GM06990 (cell line): Measurements from ENCODE around the gene CCL25.
A peak's percentile ranks its signal among the peaks of the same experiment; 100 is the strongest.

Source experiments
- DNase-seq: peaks from one replicate; pipeline ENCODE4 v3.0.0-alpha.2; 2011; ENCODE audit not compliant: insufficient read length; ENCODE audit errors: extremely low read depth
- H3K27me3 ChIP-seq: replicated peaks from 2 replicates; pipeline ENCODE4 v1.6.0; 2011; ENCODE audit warnings: low read length; ENCODE audit not compliant: control insufficient read depth, insufficient read depth
- H3K36me3 ChIP-seq: 2 replicates; pipeline ENCODE4 v1.5.1; 2011; ENCODE audit warnings: low read length; ENCODE audit not compliant: control insufficient read depth, insufficient read depth
- H3K4me3 ChIP-seq: replicated peaks from 2 replicates; pipeline ENCODE4 v1.5.1; 2011; ENCODE audit warnings: low read depth, mild to moderate bottlenecking, control low read depth, low read length
- CTCF ChIP-seq: IDR thresholded peaks from 2 replicates; pipeline ENCODE4 v1.5.1; 2011; ENCODE audit warnings: low read length, control low read depth, mild to moderate bottlenecking, inconsistent platforms; ENCODE audit not compliant: insufficient read depth, poor library complexity, severe bottlenecking

Gene CCL25, protein sequence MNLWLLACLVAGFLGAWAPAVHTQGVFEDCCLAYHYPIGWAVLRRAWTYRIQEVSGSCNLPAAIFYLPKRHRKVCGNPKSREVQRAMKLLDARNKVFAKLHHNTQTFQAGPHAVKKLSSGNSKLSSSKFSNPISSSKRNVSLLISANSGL

DNA sequence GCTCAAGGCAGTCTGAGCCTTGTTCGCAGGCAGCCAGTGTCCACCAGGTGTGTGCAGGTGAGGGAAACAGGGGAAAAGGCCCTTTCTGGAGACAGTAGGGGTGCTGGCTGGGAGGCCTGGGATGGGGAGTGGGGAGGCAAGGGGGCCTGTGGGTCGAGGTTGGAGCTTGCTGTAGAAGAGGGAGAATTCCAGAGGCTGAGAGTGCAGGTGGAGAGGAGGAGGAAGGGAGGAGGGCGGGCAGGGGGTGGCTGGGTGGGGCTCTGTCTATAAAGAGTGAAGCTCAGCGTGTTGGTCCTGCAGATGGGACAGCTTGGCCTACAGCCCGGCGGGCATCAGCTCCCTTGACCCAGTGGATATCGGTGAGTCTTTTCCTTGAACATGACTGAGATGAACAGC, at the start of gene CCL25:
CCL25 (plus strand) TSS at position 297 of the 396 bp plus-strand sequence. CDS start 290 bp downstream, outside the sequence.
- no peak for TF ChIP-seq CTCF
- DNase-seq, result no peak
- no peaks in the 10 kb centered on the region for H3K36me3 ChIP-seq
- no peak within 1 kb of the TSS for H3K4me3 ChIP-seq
- H3K27me3 ChIP-seq, result no peaks in the 10 kb centered on the region

DNA sequence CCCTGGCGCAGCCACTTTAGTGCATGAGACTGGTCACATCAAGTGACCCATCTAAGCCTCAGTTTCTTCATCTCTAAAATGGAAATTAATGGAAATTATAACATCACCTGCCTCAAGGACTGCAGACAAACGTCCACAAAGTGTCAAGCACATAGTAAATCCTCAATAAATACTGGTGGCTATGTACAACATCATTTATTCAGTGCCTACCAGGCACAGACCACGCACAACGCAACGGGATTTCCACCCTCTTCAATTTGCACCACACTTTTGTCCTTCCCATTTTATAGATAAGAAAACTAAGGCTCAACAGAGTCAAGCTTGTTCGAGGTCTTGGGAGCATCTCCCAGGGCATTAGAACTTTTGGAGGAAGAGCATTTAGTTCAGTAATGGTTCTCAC, 48.6 kb upstream of the CCL25 start:
- DNase-seq, result no peak
- no peaks in the 10 kb centered on the region for H3K27me3 ChIP-seq
- peak overlapping the region; percentile 66 for H3K4me3 ChIP-seq
- H3K36me3 ChIP-seq, result peaks cover 5% of the 10 kb centered on the region
- TF ChIP-seq CTCF, result no peak

GRCh38 chr19:8004723-8005513, 47.6 kb upstream of the CCL25 start:
- peak overlapping the region; percentile 66 for H3K4me3 ChIP-seq
- no peak for TF ChIP-seq CTCF
- no peak for DNase-seq
- peaks cover 5% of the 10 kb centered on the region for H3K36me3 ChIP-seq
- H3K27me3 ChIP-seq, result no peaks in the 10 kb centered on the region

DNA sequence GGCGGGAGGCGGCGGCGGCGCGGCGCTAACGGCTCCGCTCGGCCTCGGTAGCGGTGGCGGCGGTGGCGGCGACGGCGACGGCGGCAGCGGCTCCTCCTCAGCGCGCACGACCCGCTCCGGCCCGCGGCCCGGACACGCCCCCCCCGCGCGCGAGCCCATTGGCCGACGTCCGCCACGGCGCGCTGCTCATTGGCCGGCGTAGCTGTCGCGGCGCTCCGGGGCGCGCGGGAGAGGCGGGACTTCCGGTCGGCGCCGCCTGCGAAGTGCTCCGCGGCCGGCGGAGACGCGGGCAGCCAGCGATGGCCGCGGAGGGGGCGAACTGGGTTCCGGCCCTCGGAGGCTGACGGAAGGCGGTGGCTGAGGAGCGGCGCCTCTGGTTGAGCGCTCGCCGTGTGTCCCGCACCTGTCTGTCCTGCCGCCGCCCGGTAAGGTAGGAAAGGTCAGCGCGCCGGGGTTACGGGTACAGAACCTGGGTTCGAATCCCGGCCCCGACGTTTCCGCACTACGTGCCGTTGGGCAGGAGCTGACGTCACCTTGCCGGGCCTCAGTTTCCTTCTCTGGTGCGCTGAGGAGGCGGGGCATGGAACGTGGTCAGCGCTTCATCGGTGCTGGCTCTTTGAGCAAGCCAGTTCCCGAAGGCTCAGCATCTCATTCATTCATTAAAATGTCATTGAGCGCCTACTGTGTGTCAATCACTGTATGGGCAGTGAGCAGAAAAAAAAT, 46.9 kb upstream of the CCL25 start, which contains the start of gene ELAVL1:
ELAVL1 (minus strand) TSS at position 108 of the 723 bp plus-strand sequence. CDS start 13,826 bp downstream, outside the sequence.
- Histone ChIP-seq H3K36me3 (peaks cover 3% of the 10 kb centered on the region), H3K27me3 (no peaks in the 10 kb centered on the region), H3K4me3 (peak within 1 kb of the TSS; percentile 90)
- no peak for TF ChIP-seq CTCF
- DNase-seq, result peak; percentile 96

DNA sequence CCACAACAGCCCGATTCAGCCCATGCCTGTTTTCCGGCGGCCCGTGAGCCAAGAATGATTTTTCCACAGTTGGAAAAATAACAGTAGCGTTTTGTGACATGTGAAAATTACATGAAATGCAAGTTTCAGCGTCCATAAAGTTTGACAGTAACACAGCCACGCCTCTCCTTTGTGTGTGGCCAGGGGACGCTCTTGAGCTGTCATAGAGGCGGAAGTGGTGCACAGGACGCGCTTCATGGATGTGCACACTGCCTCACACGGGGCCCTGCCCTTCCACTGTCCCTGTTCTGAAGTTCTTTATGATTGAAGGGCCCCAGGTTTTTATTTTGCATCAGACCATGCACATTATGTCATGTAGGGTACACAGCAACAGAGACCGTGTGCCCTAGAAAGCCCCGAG, 34.8 kb upstream of the CCL25 start:
- TF ChIP-seq CTCF, result peak; percentile 70
- no peak for DNase-seq
- no peak overlapping the region for H3K4me3 ChIP-seq
- H3K27me3 ChIP-seq, result no peaks in the 10 kb centered on the region
- no peaks in the 10 kb centered on the region; the same call in 1 of the 2 replicates for H3K36me3 ChIP-seq
